Fibroblast of lung (primary cell): ENCODE measurements around the gene TRAPPC2.

Source experiments
- CTCF ChIP-seq, 2 donors: IDR thresholded peaks in 1 of 2; conservative IDR thresholded peaks in 1 of 2; 1 replicate in 1 of 2; 2 replicates in 1 of 2; pipeline ENCODE4 v1.5.1; 2011 to 2012; ENCODE audit warnings: low read length in 2 of 2, control low read depth in 1 of 2, inconsistent platforms in 1 of 2, low read depth in 1 of 2, mild to moderate bottlenecking in 1 of 2
- EZH2 ChIP-seq: IDR thresholded peaks from 2 replicates; pipeline ENCODE4 v1.5.1; 2012; ENCODE audit warnings: low read length, control low read depth, mild to moderate bottlenecking; ENCODE audit errors: missing control alignments

- TF ChIP-seq EZH2 (no peak), CTCF (conservative IDR thresholded peaks at IDR 0.05 in 1 of 2, IDR thresholded peaks at IDR 0.05 in 1 of 2; ENCODE audit: low read depth in 1 of 2, low read length in 2 of 2) (no peak)
Observed at GRCh38 chrX:13698432-13698831, 36.0 kb downstream of the TRAPPC2 start.
